Panc1 (cell line): ENCODE measurements around the gene UBTFL1.

ENCODE experiments used
- CTCF ChIP-seq: fragments of 450-650 bp; IDR thresholded peaks from 2 replicates; pipeline ENCODE4 v1.5.1; 2017; ENCODE audit warnings: mild to moderate bottlenecking
- POLR2AphosphoS5 ChIP-seq: IDR thresholded peaks from 2 replicates; pipeline ENCODE4 v1.6.1; 2012; ENCODE audit warnings: mild to moderate bottlenecking, low read depth, low read length, moderate library complexity
- REST ChIP-seq, 2 experiments: IDR thresholded peaks; 2 replicates each; pipeline ENCODE4 v1.6.1; 2011 to 2012; ENCODE audit warnings: low read depth in 2 of 2, control low read depth in 1 of 2, low read length in 1 of 2, mild to moderate bottlenecking in 1 of 2, moderate library complexity in 1 of 2; ENCODE audit not compliant: insufficient read depth in 1 of 2

- TF ChIP-seq CTCF (no peak), REST (IDR thresholded peaks at IDR 0.05; ENCODE audit: insufficient read depth in 1 of 2, low read depth in 2 of 2, low read length in 1 of 2) (no peak), POLR2AphosphoS5 (no peak)
These were observed 48.1 kb downstream of the UBTFL1 start for GRCh38 chr11:90133560-90134477.
